Dendritic cell treated with granulocyte-macrophage colony-stimulating factor and Interleukin-4, amounts not matched to agents 40 ng/mL and 50 ng/mL, for 4 days (primary cell): ENCODE measurements around the gene UBE2G2.

ENCODE experiments used
- H3K27ac Mint-ChIP-seq: one replicate; pipeline ENCODE4 v1.8.0; 2022; ENCODE audit warnings: mild to moderate bottlenecking, mixed read lengths
- H3K27me3 Mint-ChIP-seq: one replicate; pipeline ENCODE4 v1.8.0; 2022; ENCODE audit warnings: mild to moderate bottlenecking, mixed read lengths
- H3K36me3 Mint-ChIP-seq: one replicate; pipeline ENCODE4 v1.8.0; 2022; ENCODE audit warnings: low read depth, mixed read lengths
- H3K4me1 Mint-ChIP-seq: one replicate; pipeline ENCODE4 v1.8.0; 2022; ENCODE audit warnings: low read depth, mixed read lengths
- H3K4me3 Mint-ChIP-seq: one replicate; pipeline ENCODE4 v1.8.0; 2022; ENCODE audit warnings: mild to moderate bottlenecking, moderate library complexity, mixed read lengths
- H3K9me3 Mint-ChIP-seq: one replicate; pipeline ENCODE4 v1.8.0; 2022; ENCODE audit warnings: mixed read lengths
- intact Hi-C: fragments of 100-400 bp; cut with micrococcal nuclease; formaldehyde crosslinking; loops from one replicate; pipeline ENCODE4 v1.15.0; 2022

UBE2G2 gene

DNA sequence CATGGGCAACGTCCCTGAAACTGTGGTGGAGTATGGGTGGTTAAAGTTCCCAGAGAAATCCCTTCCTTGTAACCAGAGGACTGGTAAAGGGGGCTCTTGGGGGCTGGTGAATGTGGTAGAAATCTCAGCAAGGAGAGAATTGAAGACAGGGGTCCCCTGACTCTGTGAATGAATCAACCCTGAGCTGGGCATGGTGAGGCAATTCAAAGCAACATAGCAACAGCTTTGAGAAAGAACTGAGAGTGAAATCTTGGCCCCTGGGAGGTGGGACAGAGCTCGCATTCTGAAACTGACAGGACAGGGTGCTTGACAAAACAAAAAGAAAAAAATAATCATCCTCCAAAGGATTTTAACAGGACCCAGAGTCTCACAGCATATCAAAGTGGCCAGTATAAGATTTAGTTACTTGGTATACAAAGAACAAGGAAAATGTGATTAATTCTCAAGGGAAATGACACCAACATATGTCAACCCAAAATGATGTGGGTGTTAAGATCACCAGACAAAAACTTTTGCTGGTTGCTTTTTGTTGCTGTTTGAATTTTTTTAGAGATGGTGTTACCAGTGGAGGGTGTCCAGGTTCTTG lies 28.0 kb upstream of the UBE2G2 start:
- H3K9me3 Mint-ChIP-seq, result peaks cover 29% of the 10 kb centered on the region
- H3K27ac Mint-ChIP-seq, result no peak overlapping the region
- H3K4me1 Mint-ChIP-seq, result peaks cover 31% of the 10 kb centered on the region
- H3K27me3 Mint-ChIP-seq, result peaks cover 18% of the 10 kb centered on the region
- peaks cover 7% of the 10 kb centered on the region for H3K36me3 Mint-ChIP-seq
- intact Hi-C loops, result no loop called here
- no peak overlapping the region for H3K4me3 Mint-ChIP-seq

DNA sequence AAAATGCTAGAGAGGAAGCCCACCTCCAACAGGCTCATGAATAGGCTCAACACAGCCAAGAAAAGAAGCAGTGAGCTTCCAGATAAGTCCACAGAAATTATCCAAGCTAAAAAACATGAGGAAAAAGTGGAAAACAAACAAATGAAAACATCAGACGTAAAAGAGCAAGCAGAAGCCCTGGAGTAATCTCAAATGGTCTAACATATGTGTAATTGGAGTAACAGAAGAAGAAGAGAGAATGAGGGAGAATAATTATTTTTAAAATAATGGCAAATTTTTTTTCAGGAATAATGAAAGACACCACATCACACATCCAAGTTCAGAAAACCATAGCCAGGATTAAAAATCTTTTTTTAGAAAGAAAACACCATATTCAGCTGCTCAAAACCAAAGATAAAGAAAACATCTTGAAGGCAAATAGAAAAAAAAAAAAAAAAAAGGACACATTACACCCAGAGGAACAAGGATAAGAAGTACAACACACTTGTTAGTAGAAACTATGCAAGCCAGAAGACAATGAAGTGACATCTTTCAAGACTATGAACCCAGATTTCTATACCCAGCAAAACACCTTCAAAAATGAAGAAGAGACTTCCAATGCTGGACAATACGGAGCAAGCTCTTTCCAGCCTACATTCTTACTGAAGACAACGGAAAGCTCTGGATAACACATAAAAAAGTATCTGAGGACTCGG lies 26.9 kb upstream of the UBE2G2 start:
- Mint-ChIP-seq H3K36me3 (peaks cover 7% of the 10 kb centered on the region), H3K9me3 (peaks cover 35% of the 10 kb centered on the region), H3K4me1 (peaks cover 21% of the 10 kb centered on the region), H3K27me3 (peaks cover 18% of the 10 kb centered on the region), H3K27ac (no peak overlapping the region), H3K4me3 (no peak overlapping the region)
- intact Hi-C loops, result no loop called here

- Mint-ChIP-seq H3K36me3 (peaks cover 3% of the 10 kb centered on the region), H3K27me3 (peaks cover 21% of the 10 kb centered on the region), H3K4me1 (peaks cover 5% of the 10 kb centered on the region), H3K4me3 (no peak overlapping the region), H3K27ac (no peak overlapping the region), H3K9me3 (peaks cover 51% of the 10 kb centered on the region)
- intact Hi-C loops, result no loop called here
These were observed 21.6 kb upstream of the UBE2G2 start for GRCh38 chr21:44823179-44823660.

- peaks cover 20% of the 10 kb centered on the region for H3K27me3 Mint-ChIP-seq
- H3K36me3 Mint-ChIP-seq, result no peaks in the 10 kb centered on the region
- intact Hi-C loops, result no loop called here
- H3K27ac Mint-ChIP-seq, result no peak overlapping the region
- H3K4me3 Mint-ChIP-seq, result no peak overlapping the region
- H3K9me3 Mint-ChIP-seq, result peaks cover 45% of the 10 kb centered on the region
- H3K4me1 Mint-ChIP-seq, result peaks cover 5% of the 10 kb centered on the region
These were observed 21.0 kb upstream of the UBE2G2 start for GRCh38 chr21:44822484-44823178.

DNA sequence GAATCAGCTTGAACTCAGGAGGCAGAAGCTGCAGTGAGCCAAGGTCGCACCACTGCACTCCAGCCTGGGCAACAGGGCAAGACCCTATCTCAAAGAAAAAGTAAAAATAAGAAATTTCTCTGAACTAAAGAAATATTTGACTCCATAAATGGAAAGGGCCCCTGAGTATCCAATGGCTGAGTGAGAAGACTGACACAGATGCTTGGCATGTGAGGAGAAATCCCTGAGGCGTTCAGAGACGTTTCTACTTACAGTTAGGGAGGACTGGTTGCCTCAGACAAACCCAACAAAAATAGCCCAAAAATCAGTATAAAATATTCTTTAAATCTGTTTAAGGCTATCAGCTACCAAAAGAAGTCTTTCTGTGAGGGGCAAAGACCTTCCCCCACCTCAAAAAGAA lies 19.2 kb upstream of the UBE2G2 start:
- Mint-ChIP-seq H3K4me1 (peaks cover 20% of the 10 kb centered on the region), H3K4me3 (no peak overlapping the region), H3K27me3 (peaks cover 13% of the 10 kb centered on the region), H3K27ac (no peak overlapping the region), H3K36me3 (peaks cover 14% of the 10 kb centered on the region), H3K9me3 (peaks cover 36% of the 10 kb centered on the region)
- intact Hi-C loops, result no loop called here

DNA sequence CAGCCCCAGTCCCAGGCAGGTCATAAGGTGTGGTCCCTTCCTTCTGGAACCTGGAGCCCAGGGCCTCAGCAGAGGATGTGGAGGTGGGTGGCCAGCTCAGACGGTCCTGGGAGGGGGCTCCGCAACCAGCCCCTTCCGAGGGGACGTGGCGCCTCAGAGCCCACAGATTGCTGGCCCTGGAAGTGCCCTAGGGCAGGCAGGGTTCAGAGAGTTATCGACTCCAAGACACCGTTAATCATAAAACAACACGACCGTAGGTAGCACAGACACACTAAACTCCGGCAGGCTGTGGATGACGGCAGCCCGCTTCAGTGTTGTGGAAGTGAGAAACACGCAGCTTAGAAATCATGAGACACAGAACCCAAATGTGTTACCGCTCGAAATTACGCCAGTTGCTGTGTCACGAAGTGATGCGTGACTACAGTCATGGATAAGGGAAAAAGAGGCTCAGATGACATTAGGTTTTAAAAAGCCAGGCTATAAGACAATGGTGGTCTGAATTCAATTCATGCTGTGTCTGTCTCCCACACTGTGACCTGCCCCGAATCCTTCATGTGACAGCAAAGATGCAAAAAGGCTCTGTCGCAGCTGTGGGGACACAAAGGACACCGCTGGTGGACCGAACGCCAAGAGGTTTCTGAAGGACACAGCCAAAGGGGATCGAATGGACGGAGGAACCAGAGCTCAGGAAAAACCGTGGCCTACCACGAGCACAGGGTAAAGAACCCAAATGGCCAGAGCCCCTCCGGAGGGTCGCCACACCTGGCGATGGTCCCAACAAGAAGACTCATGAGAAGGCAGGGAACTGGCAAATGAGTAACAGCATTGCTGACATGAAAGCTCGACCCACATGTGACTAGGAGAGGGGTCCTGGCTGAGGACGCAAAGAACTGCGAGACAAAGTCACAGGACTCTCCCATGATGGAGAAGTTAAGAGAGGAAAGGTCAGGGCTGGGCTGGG lies 17.9 kb upstream of the UBE2G2 start:
- H3K36me3 Mint-ChIP-seq, result peaks cover 27% of the 10 kb centered on the region
- peak overlapping the region; percentile 77 for H3K27ac Mint-ChIP-seq
- H3K4me1 Mint-ChIP-seq, result peaks cover 33% of the 10 kb centered on the region
- peaks cover 13% of the 10 kb centered on the region for H3K27me3 Mint-ChIP-seq
- peaks cover 36% of the 10 kb centered on the region for H3K9me3 Mint-ChIP-seq
- H3K4me3 Mint-ChIP-seq, result peak overlapping the region; percentile 71
- intact Hi-C loops, result no loop called here

- peak overlapping the region; percentile 71 for H3K4me3 Mint-ChIP-seq
- H3K4me1 Mint-ChIP-seq, result peaks cover 37% of the 10 kb centered on the region
- intact Hi-C loops, result no loop called here
- peaks cover 32% of the 10 kb centered on the region for H3K36me3 Mint-ChIP-seq
- peak overlapping the region; percentile 77 for H3K27ac Mint-ChIP-seq
- H3K9me3 Mint-ChIP-seq, result peaks cover 31% of the 10 kb centered on the region
- H3K27me3 Mint-ChIP-seq, result peaks cover 13% of the 10 kb centered on the region
These were observed 17.0 kb upstream of the UBE2G2 start for GRCh38 chr21:44818640-44819011.

DNA sequence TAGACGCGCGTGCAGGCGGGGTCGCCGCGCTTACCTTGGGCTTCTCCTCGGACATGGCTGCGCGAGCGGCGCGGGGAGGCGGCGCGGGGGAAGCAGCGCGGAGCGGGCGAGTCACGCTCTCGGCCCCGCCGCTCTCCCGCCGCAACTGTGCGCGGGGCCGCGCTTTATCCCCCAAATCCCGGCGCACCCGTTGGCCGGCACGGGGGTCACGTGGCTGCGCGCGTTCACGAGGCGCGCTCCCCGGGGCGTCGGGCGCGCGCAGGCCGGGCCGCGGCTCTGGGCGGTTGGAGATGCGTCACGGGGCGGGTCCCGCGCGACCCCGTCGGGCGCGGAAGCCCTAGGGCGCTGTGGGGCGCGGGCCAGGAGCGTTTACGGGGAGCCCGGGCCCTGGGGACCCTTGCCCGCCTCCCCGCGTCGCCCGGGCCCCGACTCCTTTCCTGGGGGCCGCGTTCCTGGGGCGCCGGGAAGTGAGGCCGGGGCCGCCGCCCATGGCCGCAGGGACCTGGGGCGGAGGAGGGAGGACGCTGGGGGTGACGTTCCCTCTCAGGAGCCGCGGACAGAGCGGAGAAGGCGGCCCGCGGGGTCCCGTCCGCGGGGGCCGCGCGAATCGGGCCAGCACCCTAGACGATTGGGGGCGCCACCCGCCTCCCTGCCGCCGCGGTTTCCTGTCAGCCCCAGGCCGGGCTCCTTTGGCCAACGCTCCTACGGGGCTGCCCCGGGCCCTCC lies 16.5 kb upstream of the UBE2G2 start, which contains the start of gene SUMO3:
SUMO3 (minus strand) TSS at position 149 of the 726 bp plus-strand sequence; CDS start at position 55, 94 bp downstream.
- Mint-ChIP-seq H3K27me3 (peaks cover 13% of the 10 kb centered on the region), H3K9me3 (peaks cover 26% of the 10 kb centered on the region), H3K4me3 (peak within 1 kb of the TSS; percentile 77), H3K36me3 (peaks cover 38% of the 10 kb centered on the region), H3K27ac (peak within 1 kb of the TSS; percentile 77), H3K4me1 (peaks cover 36% of the 10 kb centered on the region)
- intact Hi-C loops, result loop anchor here (1.0 kb wide), 2 partner anchors 17 to 55 kb away; partner anchors contain the start of genes PTTG1IP and UBE2G2

GRCh38 chr21:44817506-44817880 lies 15.9 kb upstream of the UBE2G2 start:
- Mint-ChIP-seq H3K4me3 (peak overlapping the region; percentile 77), H3K27me3 (peaks cover 13% of the 10 kb centered on the region), H3K4me1 (peaks cover 39% of the 10 kb centered on the region), H3K36me3 (peaks cover 44% of the 10 kb centered on the region), H3K27ac (peak overlapping the region; percentile 77), H3K9me3 (peaks cover 20% of the 10 kb centered on the region)
- intact Hi-C loops, result loop anchor here (1.0 kb wide), 2 partner anchors 16 to 56 kb away; partner anchors contain the start of genes PTTG1IP and UBE2G2

DNA sequence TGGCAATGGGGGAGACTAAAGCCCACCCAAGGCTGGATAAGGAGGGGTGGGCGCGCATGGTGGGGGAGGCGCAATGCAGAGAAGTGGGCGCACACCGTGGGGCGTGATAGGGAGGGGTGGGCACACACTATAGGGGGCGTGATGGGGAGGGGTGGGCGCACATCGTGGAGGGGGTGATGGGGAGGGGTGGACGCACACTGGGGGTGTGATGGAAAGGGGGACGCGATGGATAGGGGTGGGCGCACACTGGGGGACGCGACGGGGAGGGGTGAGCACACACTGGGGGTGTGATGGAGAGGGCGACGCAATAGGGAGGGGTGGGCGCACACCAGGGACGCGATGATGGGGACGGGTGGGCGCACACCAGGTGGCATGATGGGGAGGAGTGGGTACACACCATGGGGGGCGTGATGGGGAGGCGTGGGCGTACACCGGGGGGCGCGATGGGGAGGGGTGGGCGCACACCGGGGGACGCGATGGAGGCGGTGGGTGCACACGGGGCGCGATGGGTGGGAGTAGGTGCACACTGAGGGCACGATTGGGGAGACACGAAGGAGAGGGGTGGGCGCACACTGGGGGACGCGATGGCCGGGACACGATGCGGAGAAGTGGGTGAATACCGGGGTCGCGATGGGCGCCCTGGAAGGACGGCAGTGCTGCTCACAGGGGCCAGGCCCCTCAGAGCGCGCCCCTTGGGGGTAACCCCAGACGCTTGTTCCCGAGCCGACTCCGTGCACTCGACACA lies 15.3 kb upstream of the UBE2G2 start:
- H3K4me1 Mint-ChIP-seq, result peaks cover 44% of the 10 kb centered on the region
- peaks cover 49% of the 10 kb centered on the region for H3K36me3 Mint-ChIP-seq
- peaks cover 11% of the 10 kb centered on the region for H3K27me3 Mint-ChIP-seq
- peaks cover 14% of the 10 kb centered on the region for H3K9me3 Mint-ChIP-seq
- intact Hi-C loops, result loop anchor here (1.0 kb wide), 2 partner anchors 16 to 56 kb away; partner anchors contain the start of genes PTTG1IP and UBE2G2
- H3K27ac Mint-ChIP-seq, result peak overlapping the region; percentile 77
- H3K4me3 Mint-ChIP-seq, result peak overlapping the region; percentile 77

- Mint-ChIP-seq H3K4me3 (peak overlapping the region; percentile 75), H3K9me3 (peaks cover 9% of the 10 kb centered on the region), H3K4me1 (peaks cover 53% of the 10 kb centered on the region), H3K27me3 (peaks cover 10% of the 10 kb centered on the region), H3K27ac (peak overlapping the region; percentile 58), H3K36me3 (peaks cover 58% of the 10 kb centered on the region)
- intact Hi-C loops, result no loop called here
These were observed 14.4 kb upstream of the UBE2G2 start for GRCh38 chr21:44815852-44816628.

- intact Hi-C loops, result no loop called here
- no peak overlapping the region for H3K4me3 Mint-ChIP-seq
- H3K27me3 Mint-ChIP-seq, result peaks cover 7% of the 10 kb centered on the region
- peaks cover 7% of the 10 kb centered on the region for H3K9me3 Mint-ChIP-seq
- peaks cover 61% of the 10 kb centered on the region for H3K4me1 Mint-ChIP-seq
- no peak overlapping the region for H3K27ac Mint-ChIP-seq
- peaks cover 66% of the 10 kb centered on the region for H3K36me3 Mint-ChIP-seq
These were observed 13.6 kb upstream of the UBE2G2 start for GRCh38 chr21:44815225-44815624.
